ENCODE results near the gene LDHD.

Gene LDHD

GRCh38 chr16:75079346-75079926 lies 37.1 kb downstream of the LDHD start:
- DNase-seq, result no peak

DNA sequence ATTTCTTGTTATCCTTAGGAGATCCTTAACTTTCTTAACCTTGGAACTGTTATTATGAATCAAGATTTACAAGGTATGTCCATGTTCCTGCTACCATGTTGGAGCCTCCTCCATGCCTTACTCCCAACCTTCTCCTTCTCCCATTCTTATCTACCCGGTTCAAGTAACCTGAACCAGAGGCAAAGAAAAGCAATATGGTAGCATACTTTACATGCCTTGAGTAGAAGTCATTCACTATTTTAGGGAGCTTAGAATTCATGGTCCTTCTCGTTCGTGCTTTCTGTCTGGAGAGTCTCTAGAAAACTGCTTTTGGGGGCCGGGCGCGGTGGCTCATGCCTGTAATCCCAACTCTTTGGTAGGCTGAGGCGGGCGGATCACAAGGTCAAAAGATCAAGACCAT lies 37.7 kb downstream of the LDHD start:
- DNase-seq, result no peak

DNA sequence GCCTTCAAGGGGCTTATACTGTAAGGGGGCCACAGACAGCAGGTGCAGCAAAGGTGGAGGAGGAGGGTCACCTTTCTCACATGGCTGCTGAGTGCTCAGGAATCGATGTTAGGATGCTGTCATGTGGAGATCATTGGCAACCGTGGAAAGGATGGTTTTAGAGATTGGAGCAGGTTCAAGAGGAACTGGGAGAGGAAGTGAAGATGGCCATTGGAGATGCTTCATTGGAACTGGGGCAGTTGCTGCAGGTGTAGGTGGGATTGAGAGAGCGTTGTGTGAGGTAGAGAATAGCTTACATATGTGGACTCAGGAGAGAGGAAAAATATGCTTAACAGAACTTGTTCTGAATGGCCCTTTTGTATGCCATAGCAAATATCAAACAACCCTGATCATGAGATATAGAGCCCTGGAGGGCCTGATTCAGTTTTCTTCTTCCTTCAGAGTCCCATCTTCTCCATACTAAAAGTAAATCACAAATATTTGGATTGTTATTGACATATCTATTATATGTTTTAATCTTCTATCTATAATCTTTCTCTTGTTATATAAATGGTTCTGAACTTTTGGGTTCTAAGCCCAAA lies 40.8 kb downstream of the LDHD start:
- no peak for DNase-seq

DNA sequence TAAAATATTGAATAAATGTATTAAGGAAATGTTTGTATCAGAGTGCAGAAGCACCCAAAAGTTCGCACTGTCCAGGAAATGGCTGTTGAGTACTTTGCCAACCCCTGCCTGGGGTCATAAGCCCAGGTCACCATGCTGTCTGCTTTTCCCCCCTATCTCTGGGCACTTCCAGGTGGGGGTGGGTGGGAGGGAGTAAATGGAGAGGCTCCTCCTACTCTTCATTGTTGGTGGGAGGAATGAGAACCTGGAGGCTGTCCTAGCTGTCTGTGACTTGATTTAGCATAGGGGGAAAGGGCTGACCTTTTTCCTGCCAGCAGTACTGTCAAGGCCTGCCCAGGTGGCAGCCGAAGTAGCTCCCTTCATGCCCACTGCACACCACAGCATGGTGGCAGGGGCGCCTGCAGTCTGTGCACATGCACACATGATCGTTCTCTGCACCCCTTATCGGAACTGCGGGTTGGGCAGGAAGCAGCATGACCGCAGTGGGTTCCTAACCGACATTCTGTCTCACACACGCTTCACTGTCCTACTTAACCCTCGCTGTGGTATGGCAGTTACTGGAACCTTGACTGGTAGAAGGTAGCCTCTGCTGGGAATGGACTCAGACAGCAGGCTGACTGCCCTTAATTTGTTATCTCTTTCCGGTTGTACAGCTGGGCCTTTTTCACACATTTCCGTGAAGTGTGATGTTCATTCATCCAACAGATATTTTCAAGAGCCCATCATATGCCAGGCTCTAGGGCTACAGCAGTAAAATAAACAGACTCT lies 41.5 kb downstream of the LDHD start:
- DNase-seq, result peak; percentile 72

GRCh38 chr16:75074304-75074793 lies 42.2 kb downstream of the LDHD start:
- DNase-seq, result no peak

DNA sequence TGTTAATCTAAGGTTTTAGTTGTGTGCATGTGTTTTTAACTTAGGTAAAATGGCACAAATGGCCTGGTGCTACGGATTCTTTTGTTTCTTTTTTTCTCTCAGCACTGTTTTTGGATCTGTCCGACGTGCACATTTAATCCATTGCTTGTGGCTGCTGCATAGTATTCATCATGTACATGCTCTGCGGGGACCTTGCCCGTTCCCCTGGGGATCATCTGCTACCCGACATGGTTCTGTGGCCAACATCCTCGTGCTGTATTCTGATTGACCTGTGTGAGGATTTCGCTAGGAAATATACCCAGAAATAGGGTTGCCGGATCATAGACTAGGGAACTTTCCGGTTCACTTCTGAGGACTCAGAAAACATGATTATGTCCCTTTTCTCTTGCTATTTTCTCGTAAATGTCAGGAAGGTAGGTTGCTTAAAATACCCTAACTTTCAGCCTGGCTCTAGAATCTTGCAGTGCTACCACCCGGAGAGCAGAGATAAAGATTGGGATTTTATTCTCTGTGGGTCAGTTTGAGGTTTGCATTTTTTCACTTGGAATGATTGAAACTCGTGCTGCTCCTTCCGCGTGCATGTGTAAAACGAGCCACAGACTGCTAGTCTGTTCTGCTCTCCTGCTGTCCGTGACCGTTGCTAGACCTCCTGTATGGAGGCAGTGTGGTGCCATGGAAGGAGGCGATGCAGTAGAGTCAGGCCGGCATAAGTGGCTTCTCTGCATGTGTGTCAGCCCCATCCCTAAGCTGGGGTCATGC lies 42.9 kb downstream of the LDHD start:
- DNase-seq, result no peak

DNA sequence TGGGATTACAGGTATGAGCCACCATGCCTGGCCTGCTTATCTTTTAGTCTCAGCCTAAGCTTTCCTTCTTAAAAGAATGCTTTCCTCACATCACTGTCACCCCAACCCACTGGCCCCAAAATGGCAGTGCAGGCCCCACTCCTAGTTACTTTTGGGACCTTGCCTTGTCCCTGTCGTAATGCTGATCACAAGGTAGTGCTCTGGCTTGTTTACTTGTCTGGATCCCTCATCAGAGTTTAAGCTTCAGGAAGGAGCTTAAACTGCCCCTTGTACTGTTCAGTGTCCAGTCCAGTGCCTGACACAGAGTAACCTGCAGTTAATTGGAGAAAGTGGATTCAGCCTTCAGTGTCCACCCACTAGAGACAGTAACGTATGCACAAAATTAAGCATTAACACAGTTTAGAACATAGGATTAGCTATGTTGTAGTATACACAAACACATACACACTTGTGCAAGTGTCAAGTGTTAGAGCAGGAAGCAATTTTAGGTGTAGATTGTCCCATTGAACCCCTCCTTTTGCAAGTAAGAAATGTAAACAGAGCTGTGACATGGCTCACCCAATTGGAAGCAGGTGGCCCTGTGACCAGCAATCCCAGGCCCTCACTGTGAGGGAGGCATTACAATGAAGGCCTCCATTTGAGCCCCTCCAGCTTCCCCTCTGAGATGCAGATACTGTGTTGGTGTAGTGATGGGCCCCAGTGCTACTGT lies 44.2 kb downstream of the LDHD start:
- no peak for DNase-seq

GRCh38 chr16:75071621-75072020 lies 45.0 kb downstream of the LDHD start:
- DNase-seq, result no peak

- no peak for DNase-seq
Observed at GRCh38 chr16:75070012-75070841, 46.4 kb downstream of the LDHD start.

DNA sequence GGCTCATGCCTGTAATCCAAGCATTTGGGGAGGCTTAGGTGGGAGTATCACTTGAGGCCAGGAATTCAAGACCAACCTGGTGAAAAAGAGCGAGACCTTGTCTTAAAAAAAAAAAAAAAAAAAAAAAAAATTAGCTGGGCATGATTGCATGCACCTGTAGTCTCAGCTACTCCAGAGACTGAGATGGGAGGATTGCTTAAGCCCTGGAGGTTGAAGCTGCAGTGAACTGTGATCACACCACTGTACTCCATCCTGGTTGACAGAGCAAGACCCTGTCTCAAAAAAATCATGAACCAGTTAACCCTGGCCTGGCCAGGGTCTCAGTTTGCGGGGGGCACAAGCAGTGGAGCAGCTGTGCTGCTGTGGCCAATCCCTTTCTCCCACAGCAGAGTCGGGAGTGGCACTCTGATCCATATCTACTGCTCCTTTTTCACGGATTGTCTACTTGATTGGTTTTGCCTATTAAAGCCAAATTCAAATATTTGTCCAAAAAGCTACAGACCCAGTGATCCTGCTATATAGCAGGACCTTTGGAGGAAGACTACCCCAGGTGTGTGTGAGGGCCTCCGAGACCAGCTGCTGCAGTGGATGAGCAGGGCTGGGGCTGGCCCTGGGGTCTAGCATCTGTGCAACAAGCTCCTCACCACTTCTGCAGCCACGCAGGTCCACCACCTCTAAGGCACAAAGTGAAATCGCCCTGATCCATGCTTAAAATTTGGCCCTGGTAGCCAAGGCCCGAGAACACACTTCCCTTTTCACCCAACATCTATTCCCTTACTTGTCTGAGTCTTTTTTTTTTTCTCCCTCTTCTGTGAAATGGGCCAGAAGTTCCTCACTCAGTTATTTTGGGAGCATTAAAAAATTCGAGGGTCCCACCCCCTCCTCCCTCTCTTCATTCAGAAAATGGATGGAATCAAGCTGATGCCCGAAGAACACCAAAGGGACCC lies 48.2 kb downstream of the LDHD start:
- no peak for DNase-seq

DNA sequence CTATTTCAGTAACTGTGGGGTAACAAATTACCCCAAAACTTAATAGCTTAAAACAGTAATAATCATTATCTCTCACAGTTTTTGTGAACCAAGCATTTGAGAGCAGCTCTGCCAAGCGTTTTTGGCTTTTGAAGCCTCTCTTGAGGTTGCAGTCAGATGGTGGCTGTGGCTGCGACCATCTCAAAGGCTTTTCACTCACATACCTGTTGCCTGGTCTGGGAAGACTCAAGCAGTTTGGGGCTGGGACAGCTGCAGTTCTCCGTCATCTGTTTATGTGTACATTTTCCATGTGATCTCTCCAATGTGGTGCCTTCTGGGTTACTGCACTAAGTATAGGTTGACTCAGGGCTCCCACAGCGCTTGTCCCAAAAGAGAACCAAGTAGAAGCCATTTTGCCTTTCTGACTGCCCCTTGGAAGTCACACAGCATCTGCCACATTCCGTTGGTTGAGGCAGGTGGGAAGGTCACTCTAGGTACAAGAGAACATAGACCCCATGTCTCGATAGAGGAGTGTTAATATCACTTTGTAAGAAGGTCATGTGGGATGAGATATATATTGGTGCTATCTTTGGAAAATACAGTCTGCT lies 49.6 kb downstream of the LDHD start:
- DNase-seq, result no peak

DNA sequence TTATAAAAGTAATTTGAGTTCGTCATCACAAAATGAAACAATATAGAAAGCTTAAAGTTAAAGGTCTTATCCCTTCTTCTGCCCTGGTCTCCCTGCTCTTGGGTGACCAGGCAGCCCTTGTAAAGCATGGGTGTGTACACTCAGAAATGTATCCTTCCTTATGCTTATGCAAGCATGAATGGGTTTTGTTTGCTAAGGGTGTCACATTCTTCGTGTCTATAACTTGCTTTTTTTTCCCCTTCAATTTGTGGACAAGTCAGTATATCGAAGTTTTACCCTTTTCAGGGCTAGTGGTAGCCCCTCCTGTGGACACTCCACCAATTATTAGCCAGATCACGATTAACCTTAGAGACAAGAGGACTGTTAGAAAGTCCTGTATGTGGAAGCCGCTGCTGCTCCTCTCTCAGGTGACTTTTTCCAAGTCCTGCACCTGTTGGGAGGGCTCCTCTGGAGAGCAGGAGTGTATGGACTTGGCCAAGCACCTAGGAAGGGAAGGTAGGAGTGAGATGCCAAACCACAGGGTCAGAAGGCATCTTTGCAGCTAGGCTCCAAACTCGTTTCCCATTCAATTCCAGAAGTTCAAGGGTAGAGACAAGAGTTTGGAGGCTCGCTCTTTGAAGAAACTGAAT lies 50.9 kb downstream of the LDHD start:
- no peak for DNase-seq

DNA sequence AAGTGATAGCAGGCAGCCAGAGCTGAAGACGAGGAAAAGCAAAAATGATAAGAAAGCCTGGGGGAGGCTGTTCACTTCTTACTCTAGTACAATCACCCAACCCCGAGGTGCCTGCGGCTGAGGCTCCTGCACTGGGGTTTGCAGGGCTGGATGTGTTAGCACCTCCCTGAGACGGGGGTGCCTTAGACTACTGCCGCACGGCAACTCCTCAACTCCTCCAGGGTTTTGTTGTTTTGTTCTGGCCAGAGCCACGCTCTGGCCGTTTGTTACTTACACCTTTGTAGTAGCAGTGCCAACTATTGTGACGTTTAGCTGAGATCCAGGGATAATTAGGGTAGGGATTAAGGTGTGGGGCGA lies 51.5 kb downstream of the LDHD start:
- DNase-seq, result peak; percentile 43

- DNase-seq, result no peak
Observed at GRCh38 chr16:75064403-75065148, 52.0 kb downstream of the LDHD start.

GRCh38 chr16:75063549-75064088 lies 53.0 kb downstream of the LDHD start:
- DNase-seq, result no peak

DNA sequence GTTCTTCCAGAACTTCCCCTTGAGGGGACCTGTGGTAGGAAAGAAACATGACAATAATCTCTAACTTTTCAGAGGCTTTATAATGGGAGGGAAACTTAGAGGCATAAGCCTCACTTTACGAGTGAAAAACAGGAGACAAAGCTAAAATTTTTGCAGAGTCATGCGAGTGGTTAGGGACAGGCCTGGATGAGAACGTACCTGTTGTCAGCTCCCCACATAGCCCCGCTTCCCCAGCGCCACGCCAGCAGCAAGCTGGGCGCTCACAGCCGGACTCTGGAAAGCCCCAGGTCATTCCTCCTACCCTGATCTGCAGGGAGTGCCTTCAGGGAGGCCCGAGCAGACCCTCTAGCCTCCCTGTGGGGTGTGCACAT lies 53.6 kb downstream of the LDHD start:
- DNase-seq, result no peak

- DNase-seq, result no peak
Observed at GRCh38 chr16:75062135-75062975, 54.2 kb downstream of the LDHD start.
